Measurements from ENCODE around the gene VENTX. TPM values are rescaled to one million over a fixed set of nuclear protein-coding genes. Genes with fewer than 3 reads are reported as not detected.
"Not testable (repeated sequence)": the region's sequence is repeated elsewhere in the genome, so short reads cannot be mapped to it uniquely, and the experiment has no call there.

VENTX gene
- total and polyA plus RNA-seq, 7 donors = 0.36 to 1.4 (median 0.83) TPM; not detected in 2

DNA sequence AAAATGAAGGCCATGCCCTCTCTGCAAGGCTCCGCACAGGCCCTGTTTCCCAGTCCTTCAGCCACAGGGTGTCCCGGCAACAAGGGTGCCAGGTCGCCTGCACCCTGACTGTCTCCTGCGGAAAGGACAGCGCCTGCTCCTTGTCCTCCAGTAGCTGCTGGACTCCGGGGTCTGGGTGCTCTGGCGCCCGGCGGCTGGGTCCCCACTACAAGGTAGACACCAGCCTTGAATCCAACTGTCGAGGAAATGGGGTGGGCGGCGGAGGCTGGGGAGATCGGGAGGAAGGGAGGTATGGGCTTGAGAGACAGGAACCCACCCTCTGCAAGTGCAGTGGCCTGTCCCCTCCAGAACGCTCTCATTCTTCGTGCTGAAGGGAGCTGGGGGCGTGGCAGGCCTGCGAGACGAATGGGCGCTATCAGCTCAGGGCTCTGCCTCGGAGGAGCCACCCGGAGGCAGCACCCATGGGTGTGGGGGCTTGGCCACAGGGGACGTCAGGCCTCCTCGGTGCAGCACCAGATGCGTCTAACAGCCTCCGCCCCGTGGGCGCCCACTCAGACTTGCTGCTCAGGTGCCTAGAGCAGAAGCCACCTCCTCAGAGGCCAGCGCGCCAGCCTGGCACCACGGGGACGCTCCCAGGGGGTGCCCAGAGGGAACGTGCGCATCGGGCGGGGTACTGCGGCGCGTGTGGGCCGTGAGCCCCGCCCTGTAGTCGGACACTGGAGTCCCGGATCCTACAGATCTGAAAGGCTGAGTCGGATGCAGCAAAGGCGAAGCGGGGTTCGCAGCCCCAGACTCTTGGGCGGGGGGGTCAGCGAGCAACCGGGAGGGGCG lies 23.5 kb downstream of the VENTX start:
- Histone ChIP-seq H3K4me3 (peak overlapping the region; percentile 73 to 99 (median 88)), H3K27me3 (peaks cover 0 to 9% (median 0%) of the 10 kb centered on the region in 3 donors), H3K4me1 (peaks cover 0 to 38% (median 27%) of the 10 kb centered on the region in 4 donors), H3K9me3 (no peaks in the 10 kb centered on the region), H3K36me3 (no peaks in the 10 kb centered on the region), H3K27ac (peak overlapping the region; percentile 87 to 95 (median 90))
- peak; percentile 82 for DNase-seq
- 16 to 22% methylated on average over 50 of the region's 50 CpGs for WGBS, 2 donors
- intact Hi-C loops (cut with DNase I) = loop anchor here (1.0 to 5.0 kb wide), 2 partner anchors 47 to 116 kb away; partner anchors contain the start of genes PAOX, TUBGCP2 and ZNF511
- TF ChIP-seq EP300 (IDR thresholded peaks at IDR 0.05) = no peak

DNA sequence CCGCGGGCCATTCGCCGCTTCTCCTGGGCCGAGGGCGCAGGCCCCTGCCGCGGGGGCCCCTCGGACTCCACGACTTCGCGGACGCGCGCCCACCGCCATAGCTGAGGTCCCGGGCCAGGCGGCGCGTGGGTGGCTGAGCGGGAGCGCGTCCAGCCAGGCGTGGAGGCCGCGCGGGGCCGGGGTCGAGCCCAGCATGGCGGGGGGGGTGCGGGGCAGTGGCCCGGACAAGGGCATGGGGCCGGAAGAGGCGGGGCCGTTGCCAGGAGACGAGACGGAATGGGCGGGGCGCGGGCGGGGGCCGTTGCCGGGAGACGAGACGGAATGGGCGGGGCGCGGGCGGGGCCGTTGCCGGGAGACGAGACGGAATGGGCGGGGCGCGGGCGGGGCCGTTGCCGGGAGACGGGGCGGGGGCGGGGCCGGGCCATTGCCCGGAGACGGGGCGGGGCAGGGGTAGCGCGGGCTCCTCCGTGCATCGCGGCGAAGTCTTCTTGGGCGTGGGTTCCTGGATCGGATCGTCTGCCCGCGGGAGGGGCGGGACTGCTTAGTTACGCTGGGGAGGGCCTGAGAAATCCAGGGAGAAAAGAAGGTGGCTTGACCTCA lies 24.2 kb downstream of the VENTX start:
- intact Hi-C loops (cut with DNase I) = loop anchor here (1.0 to 5.0 kb wide), 2 partner anchors 46 to 115 kb away; partner anchors contain the start of genes PAOX, TUBGCP2 and ZNF511
- Histone ChIP-seq H3K36me3 (no peaks in the 10 kb centered on the region), H3K27me3 (peaks cover 0 to 9% (median 0%) of the 10 kb centered on the region in 3 donors), H3K4me1 (peaks cover 0 to 38% (median 27%) of the 10 kb centered on the region in 4 donors), H3K9me3 (no peaks in the 10 kb centered on the region), H3K27ac (peak overlapping the region; percentile 87 to 95 (median 90)), H3K4me3 (peak overlapping the region; percentile 73 to 99 (median 88))
- TF ChIP-seq EP300 (IDR thresholded peaks at IDR 0.05) (no peak), POLR2A (IDR thresholded peaks at IDR 0.05) (no peak), POLR2AphosphoS5 (IDR thresholded peaks at IDR 0.05) (peak in 1 of 4 donors; percentile 68)
- WGBS, 2 donors = 1% methylated on average over 79 of the region's 79 CpGs
- peak; percentile 93 for DNase-seq

DNA sequence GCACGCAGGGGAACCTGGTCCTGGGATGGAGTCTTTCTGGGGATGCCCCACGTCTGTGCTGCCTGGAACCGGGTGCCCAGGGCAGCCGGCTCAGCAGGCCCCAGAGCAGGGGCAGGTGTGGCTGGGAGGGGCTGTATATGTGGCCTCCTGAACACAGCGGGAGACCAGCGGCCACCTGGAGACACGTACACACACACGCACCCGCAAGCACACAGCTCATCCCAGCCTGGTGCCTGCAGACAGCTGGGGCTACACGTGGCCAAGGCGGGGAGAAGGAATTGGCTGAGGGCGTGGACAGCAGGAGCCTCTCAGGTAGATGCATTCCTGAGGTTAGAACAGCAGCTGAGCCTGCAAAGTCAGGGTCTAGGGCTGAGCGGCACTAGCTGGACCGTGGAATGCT lies 25.0 kb downstream of the VENTX start:
- Histone ChIP-seq H3K27me3 (peaks cover 0 to 2% (median 0%) of the 10 kb centered on the region in 3 donors), H3K9me3 (no peaks in the 10 kb centered on the region), H3K4me1 (peaks cover 0 to 32% (median 22%) of the 10 kb centered on the region in 4 donors), H3K4me3 (no peak overlapping the region), H3K27ac (no peak overlapping the region), H3K36me3 (no peaks in the 10 kb centered on the region)
- intact Hi-C loops (cut with DNase I) = loop anchor here (5.0 kb wide), 1 partner anchor 115 kb away; the partner anchor contains the start of gene PAOX
- DNase-seq = no peak
- TF ChIP-seq POLR2AphosphoS5 (IDR thresholded peaks at IDR 0.05) = no peak
- no peak for TF ChIP-seq EP300 (IDR thresholded peaks at IDR 0.05)
- no peak for TF ChIP-seq POLR2A (IDR thresholded peaks at IDR 0.05)
- TF ChIP-seq, protein P1, sequence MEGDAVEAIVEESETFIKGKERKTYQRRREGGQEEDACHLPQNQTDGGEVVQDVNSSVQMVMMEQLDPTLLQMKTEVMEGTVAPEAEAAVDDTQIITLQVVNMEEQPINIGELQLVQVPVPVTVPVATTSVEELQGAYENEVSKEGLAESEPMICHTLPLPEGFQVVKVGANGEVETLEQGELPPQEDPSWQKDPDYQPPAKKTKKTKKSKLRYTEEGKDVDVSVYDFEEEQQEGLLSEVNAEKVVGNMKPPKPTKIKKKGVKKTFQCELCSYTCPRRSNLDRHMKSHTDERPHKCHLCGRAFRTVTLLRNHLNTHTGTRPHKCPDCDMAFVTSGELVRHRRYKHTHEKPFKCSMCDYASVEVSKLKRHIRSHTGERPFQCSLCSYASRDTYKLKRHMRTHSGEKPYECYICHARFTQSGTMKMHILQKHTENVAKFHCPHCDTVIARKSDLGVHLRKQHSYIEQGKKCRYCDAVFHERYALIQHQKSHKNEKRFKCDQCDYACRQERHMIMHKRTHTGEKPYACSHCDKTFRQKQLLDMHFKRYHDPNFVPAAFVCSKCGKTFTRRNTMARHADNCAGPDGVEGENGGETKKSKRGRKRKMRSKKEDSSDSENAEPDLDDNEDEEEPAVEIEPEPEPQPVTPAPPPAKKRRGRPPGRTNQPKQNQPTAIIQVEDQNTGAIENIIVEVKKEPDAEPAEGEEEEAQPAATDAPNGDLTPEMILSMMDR (IDR thresholded peaks at IDR 0.05) = no peak
- 30 to 81% methylated on average over 14 of the region's 14 CpGs for WGBS, 2 donors

DNA sequence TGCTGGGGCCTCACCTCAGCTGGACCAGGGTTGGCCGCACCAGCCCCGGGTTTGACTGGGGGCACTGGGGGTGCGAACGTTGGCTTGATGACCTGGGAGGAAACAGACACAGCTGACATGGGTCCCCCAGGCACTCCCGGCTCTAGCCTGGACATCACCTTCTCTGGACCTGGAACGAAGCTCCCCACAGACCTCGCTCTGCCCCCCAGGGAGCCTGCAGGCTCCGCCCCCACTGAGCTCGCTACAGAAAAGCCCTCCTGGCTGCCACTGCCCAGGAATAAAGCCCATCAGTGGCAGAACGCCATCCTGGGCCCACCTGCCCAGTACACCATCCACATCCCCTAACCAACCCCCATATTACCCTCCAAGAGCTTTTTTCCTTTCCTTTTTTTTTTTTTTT lies 26.0 kb downstream of the VENTX start:
- intact Hi-C loops (cut with DNase I) = loop anchor here (5.0 kb wide), 1 partner anchor 114 kb away; the partner anchor contains the start of gene PAOX
- H3K4me1 ChIP-seq = peaks cover 0 to 25% (median 16%) of the 10 kb centered on the region in 4 donors
- 78 to 88% methylated on average over 10 of the region's 10 CpGs for WGBS, 2 donors
- H3K27ac ChIP-seq = no peak overlapping the region
- H3K36me3 ChIP-seq = no peaks in the 10 kb centered on the region
- no peaks in the 10 kb centered on the region for H3K9me3 ChIP-seq
- H3K27me3 ChIP-seq = no peaks in the 10 kb centered on the region
- no peak for TF ChIP-seq EP300 (IDR thresholded peaks at IDR 0.05)
- TF ChIP-seq POLR2A (IDR thresholded peaks at IDR 0.05) = no peak
- TF ChIP-seq POLR2AphosphoS5 (IDR thresholded peaks at IDR 0.05) = no peak
- DNase-seq = no peak
- no peak overlapping the region for H3K4me3 ChIP-seq

GRCh38 chr10:133264461-133264860 lies 26.8 kb downstream of the VENTX start:
- WGBS, 2 donors = 8 to 39% methylated on average over 9 of the region's 9 CpGs
- Histone ChIP-seq H3K9me3 (no peaks in the 10 kb centered on the region), H3K4me3 (no peak overlapping the region), H3K4me1 (peaks cover 0 to 25% (median 16%) of the 10 kb centered on the region in 4 donors), H3K36me3 (no peaks in the 10 kb centered on the region), H3K27ac (no peak overlapping the region), H3K27me3 (no peaks in the 10 kb centered on the region)
- TF ChIP-seq POLR2A (IDR thresholded peaks at IDR 0.05) = no peak
- TF ChIP-seq, protein P1 (IDR thresholded peaks at IDR 0.05) = no peak
- TF ChIP-seq POLR2AphosphoS5 (IDR thresholded peaks at IDR 0.05) = no peak
- TF ChIP-seq EP300 (IDR thresholded peaks at IDR 0.05) = no peak
- intact Hi-C loops (cut with DNase I) = loop anchor here (5.0 kb wide), 1 partner anchor 113 kb away; the partner anchor contains the start of gene PAOX
- DNase-seq = no peak

DNA sequence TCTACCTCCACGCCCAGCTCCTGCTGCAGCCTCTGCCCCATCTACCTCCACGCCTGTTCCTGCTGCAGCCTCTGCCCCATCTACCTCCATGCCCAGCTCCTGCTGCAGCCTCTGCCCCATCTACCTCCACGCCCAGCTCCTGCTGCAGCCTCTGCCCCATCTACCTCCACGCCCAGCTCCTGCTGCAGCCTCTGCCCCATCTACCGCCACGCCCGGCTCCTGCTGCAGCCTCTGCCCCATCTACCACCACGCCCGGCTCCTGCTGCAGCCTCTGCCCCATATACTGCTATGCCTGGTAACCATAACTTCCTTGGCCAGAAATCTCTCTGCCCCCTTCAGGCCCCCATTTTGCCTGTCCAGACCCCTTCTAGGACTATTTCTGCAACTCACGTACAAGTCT lies 27.4 kb downstream of the VENTX start:
- H3K27me3 ChIP-seq; H3K27ac ChIP-seq; H3K4me3 ChIP-seq; H3K9me3 ChIP-seq; DNase-seq; H3K36me3 ChIP-seq; intact Hi-C loops (cut with DNase I): not testable (repeated sequence)
- H3K4me1 ChIP-seq = peaks cover 0 to 21% (median 16%) of the 10 kb centered on the region in 4 donors
- WGBS, 2 donors = 23 to 65% methylated on average over 10 of the region's 10 CpGs

All from sigmoid colon (tissue), 7 donors.